RPMI7951 (cell line): ENCODE data around the gene NFIA. TPM values are rescaled to one million over a fixed set of nuclear protein-coding genes. Genes with fewer than 3 reads are reported as not detected.
A peak's percentile ranks its signal among the peaks of the same experiment; 100 is the strongest.

Source experiments
- DNase-seq: peaks from one replicate; pipeline ENCODE4 v3.0.0-alpha.2; 2012; ENCODE audit warnings: low read depth
- total RNA-seq: library from RNA; depleted of rRNA; stranded (reverse); fragments of >200 nt; shearing (Covaris generic); gene quantifications from 2 replicates; pipeline ENCODE4 v1.2.3, GENCODE V29; 2014

The NFIA gene
- total RNA-seq, 1 experiment from 2014 or later = 3.0 TPM

- DNase-seq = no peak
These were observed 405.4 kb downstream of the NFIA start for GRCh38 chr1:61487801-61488200.

- DNase-seq = no peak
These were observed 408.6 kb downstream of the NFIA start for GRCh38 chr1:61490924-61491323.

- no peak for DNase-seq
These were observed 409.1 kb downstream of the NFIA start for GRCh38 chr1:61491497-61491896.

DNA sequence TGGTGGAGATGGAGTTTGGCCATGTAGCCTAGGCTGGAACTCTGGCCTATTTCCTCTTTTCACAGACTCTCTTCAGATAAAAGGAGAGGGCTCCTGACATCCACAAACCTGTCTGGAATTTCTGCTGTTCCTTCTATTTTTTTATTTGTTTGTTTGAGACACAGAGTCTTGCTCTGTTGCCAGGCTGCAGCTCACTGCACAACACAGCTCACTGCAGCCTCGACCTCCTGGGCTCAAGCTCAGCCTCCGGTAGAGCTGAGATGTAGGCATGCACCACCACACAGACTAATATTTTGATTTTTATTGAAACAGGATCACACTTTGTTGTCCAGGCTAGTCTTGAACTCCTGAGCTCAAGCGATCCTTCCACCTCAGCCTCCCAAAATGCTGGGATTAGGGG lies 411.6 kb downstream of the NFIA start:
- DNase-seq = no peak

DNA sequence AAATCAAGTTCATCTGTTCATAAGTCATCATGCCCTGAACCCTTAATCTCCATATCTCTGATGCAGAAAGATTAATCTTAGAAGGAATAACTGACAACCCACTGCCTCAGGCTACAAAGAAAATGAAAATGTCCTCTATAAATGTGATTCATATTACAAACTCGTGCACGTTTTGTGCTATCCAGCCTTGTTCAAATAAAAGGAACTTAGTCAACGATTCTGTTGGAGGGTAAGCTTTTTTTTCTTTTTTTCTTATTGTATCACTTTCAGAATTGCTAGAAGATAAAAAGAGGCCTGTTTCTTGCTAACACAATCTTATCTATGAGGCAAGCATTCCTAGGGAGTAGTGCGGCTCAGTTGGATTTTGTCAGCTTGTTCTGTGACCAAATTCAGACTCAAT lies 414.1 kb downstream of the NFIA start:
- peak; percentile 11 for DNase-seq

- no peak for DNase-seq
These were observed 414.7 kb downstream of the NFIA start for GRCh38 chr1:61497013-61497412.

DNA sequence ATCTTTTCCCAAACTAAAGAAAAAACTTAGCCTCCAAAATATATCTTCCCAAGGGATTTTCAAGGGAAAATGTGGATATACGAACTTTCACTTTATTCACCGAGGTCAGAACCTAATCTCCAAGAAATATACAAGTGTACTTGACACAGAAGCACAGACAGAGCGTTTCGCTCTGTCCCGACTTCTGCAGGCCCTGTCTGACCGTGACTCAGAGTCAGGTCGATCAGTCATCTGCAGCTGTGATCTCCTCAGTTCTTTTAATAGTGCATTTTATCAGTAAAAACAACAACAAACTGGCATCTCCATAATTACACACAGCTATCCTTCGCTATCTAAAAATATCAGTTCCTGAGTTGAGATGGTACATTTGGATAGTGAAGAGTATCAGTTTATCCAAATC lies 416.0 kb downstream of the NFIA start:
- DNase-seq = no peak

GRCh38 chr1:61501971-61502916 lies 419.9 kb downstream of the NFIA start:
- no peak for DNase-seq

GRCh38 chr1:61504305-61504704 lies 421.9 kb downstream of the NFIA start:
- DNase-seq = no peak

GRCh38 chr1:61504852-61505390 lies 422.6 kb downstream of the NFIA start:
- no peak for DNase-seq

DNA sequence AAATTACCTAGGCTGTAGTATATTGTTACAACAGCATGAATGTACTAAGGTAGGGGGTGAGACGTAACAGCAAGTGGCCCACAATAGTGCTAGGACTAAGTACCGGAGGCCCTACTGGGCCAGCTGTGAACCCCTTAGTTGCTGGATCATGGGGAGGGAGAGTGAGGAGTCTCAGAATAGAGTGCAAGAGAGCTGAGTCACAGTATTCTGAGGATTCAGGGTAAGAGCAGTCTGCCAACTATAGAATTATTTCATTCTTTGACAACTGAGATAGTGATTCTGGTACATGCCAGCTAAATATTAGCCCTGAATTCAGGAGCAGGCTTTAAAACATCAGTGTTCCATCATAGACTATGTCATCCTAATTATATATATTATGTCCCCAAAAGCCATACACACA lies 423.9 kb downstream of the NFIA start:
- DNase-seq = no peak

DNA sequence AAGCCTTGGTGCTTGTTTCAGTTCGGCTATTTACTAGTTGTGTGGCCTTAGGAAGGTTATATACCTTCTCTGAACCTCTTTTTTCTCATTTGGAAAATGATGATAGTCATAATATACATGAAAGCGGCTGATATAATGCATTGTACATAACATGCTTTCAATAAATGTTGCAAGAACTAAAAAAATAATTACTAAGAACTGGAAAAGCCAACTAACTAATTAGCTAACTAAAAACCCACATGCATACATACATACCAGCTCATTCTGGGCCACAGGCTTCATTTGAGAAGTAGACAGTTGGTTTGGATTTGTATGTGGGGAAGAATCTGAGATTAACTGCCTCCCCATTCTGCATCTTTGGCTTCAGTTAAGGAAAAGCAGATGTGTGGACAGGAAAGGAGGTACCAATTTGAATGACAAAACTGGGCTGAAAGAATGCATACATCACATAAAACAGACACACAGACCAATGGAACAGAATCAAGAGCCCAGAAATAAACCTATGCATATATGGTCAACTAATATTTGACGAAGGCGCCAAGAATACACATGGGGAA lies 424.7 kb downstream of the NFIA start:
- DNase-seq = no peak
